IMR-90 (cell line): ENCODE results near the gene IL1RAPL1. TPM values are rescaled to one million over a fixed set of nuclear protein-coding genes. Genes with fewer than 3 reads are reported as not detected.
A peak's percentile ranks its signal among the peaks of the same experiment; 100 is the strongest.

ENCODE experiments used
- ATAC-seq: fragments of 200-7000 bp; cut with Tn5 transposase; 2 replicates; pipeline ENCODE4 v1.9.1; 2020; ENCODE audit warnings: low read depth, mild to moderate bottlenecking, moderate library complexity
- BruUV-seq: library from RNA; stranded (reverse); fragments of 400-500 nt; replicated peaks from 2 replicates; lab custom pipeline; 2021; lab: Mats Ljungman, UMichigan
- CTCF ChIA-PET: fragments of 300-600 bp; formaldehyde crosslinking; extraction: SDS; loops from one replicate; lab custom pipeline; 2021; ENCODE audit warnings: antibody characterized with exemption; lab: Yijun Ruan, JAX
- POLR2A ChIA-PET: fragments of 300-600 bp; sonication (Branson Sonifier 250); formaldehyde crosslinking; loops from one replicate; lab custom pipeline; 2022; ENCODE audit warnings: antibody characterized with exemption; ENCODE audit not compliant: unreplicated experiment; lab: Charles Lee
- DNase-seq: peaks from one replicate; pipeline ENCODE4 v3.0.0; 2013
- H2AFZ ChIP-seq: replicated peaks from 2 replicates; pipeline ENCODE3; 2013; ENCODE audit warnings: low read length, mild to moderate bottlenecking; ENCODE audit not compliant: poor library complexity
- H2AK5ac ChIP-seq: 2 replicates; pipeline ENCODE4 v1.6.1; 2013; ENCODE audit warnings: low read depth, low read length, inconsistent platforms
- H2AK9ac ChIP-seq: replicated peaks from 2 replicates; pipeline ENCODE3; 2013; ENCODE audit warnings: mild to moderate bottlenecking, low read depth, low read length, moderate library complexity; ENCODE audit not compliant: poor library complexity
- H2BK120ac ChIP-seq: 2 replicates; pipeline ENCODE4 v1.6.1; 2013; ENCODE audit warnings: low read depth, low read length, inconsistent platforms
- H2BK15ac ChIP-seq: 3 replicates; pipeline ENCODE4 v1.6.1; 2013; ENCODE audit warnings: low read depth, low read length, inconsistent platforms
- H2BK20ac ChIP-seq: 2 replicates; pipeline ENCODE4 v1.6.1; 2013; ENCODE audit warnings: low read depth, mild to moderate bottlenecking, inconsistent platforms, low read length, moderate library complexity
- H2BK5ac ChIP-seq: 2 replicates; pipeline ENCODE4 v1.6.1; 2013; ENCODE audit warnings: mild to moderate bottlenecking, low read depth, low read length, inconsistent platforms; ENCODE audit not compliant: poor library complexity, severe bottlenecking
- H3K14ac ChIP-seq: replicated peaks from 2 replicates; pipeline ENCODE4 v1.6.1; 2013; ENCODE audit warnings: low read depth, low read length, inconsistent platforms
- H3K18ac ChIP-seq: 2 replicates; pipeline ENCODE4 v1.6.1; 2013; ENCODE audit warnings: low read depth, low read length, control low read depth
- H3K23ac ChIP-seq: 2 replicates; pipeline ENCODE4 v1.6.1; 2013; ENCODE audit warnings: low read depth, low read length, inconsistent platforms
- H3K27ac ChIP-seq: 2 replicates; pipeline ENCODE4 v1.5.1; 2013; ENCODE audit warnings: mild to moderate bottlenecking, control low read depth, low read length; ENCODE audit not compliant: insufficient read depth
- H3K27me3 ChIP-seq: 2 replicates; pipeline ENCODE4 v1.6.1; 2013; ENCODE audit warnings: low read length; ENCODE audit not compliant: control insufficient read depth, insufficient read depth
- H3K36me3 ChIP-seq: 2 replicates; pipeline ENCODE4 v1.6.1; 2013; ENCODE audit warnings: low read length, mixed read lengths; ENCODE audit not compliant: control insufficient read depth, insufficient read depth
- H3K4ac ChIP-seq: 2 replicates; pipeline ENCODE4 v1.6.1; 2013; ENCODE audit warnings: low read depth, low read length, inconsistent platforms
- H3K4me1 ChIP-seq: 2 replicates; pipeline ENCODE4 v1.6.1; 2013; ENCODE audit warnings: low read length, mixed read lengths; ENCODE audit not compliant: control insufficient read depth, insufficient read depth
- H3K4me2 ChIP-seq: 2 replicates; pipeline ENCODE4 v1.6.1; 2013; ENCODE audit warnings: low read depth, mild to moderate bottlenecking, control low read depth, low read length, moderate library complexity
- H3K4me3 ChIP-seq: 2 replicates; pipeline ENCODE4 v1.5.1; 2013; ENCODE audit warnings: low read depth, mild to moderate bottlenecking, control low read depth, low read length, moderate library complexity; ENCODE audit not compliant: insufficient read depth
- H3K56ac ChIP-seq: 2 replicates; pipeline ENCODE4 v1.6.1; 2013; ENCODE audit warnings: low read length, inconsistent platforms; ENCODE audit not compliant: insufficient read depth; ENCODE audit errors: extremely low read depth
- H3K79me1 ChIP-seq, 2 experiments: 2 replicates each; pipeline ENCODE4 v1.6.1; 2013; ENCODE audit warnings: low read length in 2 of 2, inconsistent platforms in 1 of 2, low read depth in 1 of 2
- H3K9ac ChIP-seq: 2 replicates; pipeline ENCODE4 v1.6.1; 2013; ENCODE audit warnings: low read depth, low read length, control low read depth
- H3K9me1 ChIP-seq: 2 replicates; pipeline ENCODE4 v1.6.1; 2013; ENCODE audit warnings: low read length, inconsistent platforms; ENCODE audit not compliant: insufficient read depth
- H3K9me3 ChIP-seq: 2 replicates; pipeline ENCODE4 v1.6.1; 2013; ENCODE audit warnings: low read length; ENCODE audit not compliant: control insufficient read depth, insufficient read depth
- H4K20me1 ChIP-seq: 2 replicates; pipeline ENCODE4 v1.6.1; 2013; ENCODE audit warnings: low read length, inconsistent platforms; ENCODE audit not compliant: insufficient read depth
- H4K5ac ChIP-seq: 2 replicates; pipeline ENCODE4 v1.6.1; 2013; ENCODE audit warnings: mild to moderate bottlenecking, low read depth, low read length, control low read depth
- H4K8ac ChIP-seq, 2 experiments: 2 replicates each; pipeline ENCODE4 v1.6.1; 2013; ENCODE audit warnings: low read depth in 2 of 2, low read length in 2 of 2, control low read depth in 1 of 2, inconsistent platforms in 1 of 2
- H4K91ac ChIP-seq: 2 replicates; pipeline ENCODE4 v1.6.1; 2013; ENCODE audit warnings: low read depth, low read length, inconsistent platforms; ENCODE audit not compliant: insufficient read depth
- BHLHE40 ChIP-seq: fragments of 150-350 bp; IDR thresholded peaks from 2 replicates; pipeline ENCODE4 v1.6.1; 2016; ENCODE audit warnings: mild to moderate bottlenecking, low read depth, low read length
- CEBPB ChIP-seq: IDR thresholded peaks from 2 replicates; pipeline ENCODE4 v1.6.1; 2012; ENCODE audit warnings: low read depth, low read length, improper control_type of control experiment
- FOS ChIP-seq: fragments of 150-350 bp; IDR thresholded peaks from 2 replicates; pipeline ENCODE4 v1.6.1; 2016; ENCODE audit warnings: low read depth, low read length
- MAFK ChIP-seq: IDR thresholded peaks from 2 replicates; pipeline ENCODE4 v1.6.1; 2012; ENCODE audit warnings: low read depth, low read length, improper control_type of control experiment
- MAZ ChIP-seq: IDR thresholded peaks from 2 replicates; pipeline ENCODE4 v1.6.1; 2012; ENCODE audit warnings: low read depth, mild to moderate bottlenecking, low read length, improper control_type of control experiment, moderate library complexity, borderline replicate concordance
- MXI1 ChIP-seq: IDR thresholded peaks from 2 replicates; pipeline ENCODE4 v1.6.1; 2012; ENCODE audit warnings: low read depth, mild to moderate bottlenecking, low read length, moderate library complexity, borderline replicate concordance
- NFE2L2 ChIP-seq: fragments of 150-350 bp; IDR thresholded peaks from 2 replicates; pipeline ENCODE4 v1.6.1; 2016; ENCODE audit warnings: low read depth, mild to moderate bottlenecking, low read length
- RCOR1 ChIP-seq: IDR thresholded peaks from 2 replicates; pipeline ENCODE4 v1.6.1; 2012; ENCODE audit warnings: mild to moderate bottlenecking, low read length, improper control_type of control experiment; ENCODE audit not compliant: insufficient replicate concordance
- WGBS, 2 experiments: methylation state at CpG; one replicate each; pipeline versions ENCODE4 v1.1.5 to v1.1.7; 2013; ENCODE audit warnings: missing lambda C conversion rate in 2 of 2; ENCODE audit not compliant: insufficient read length in 1 of 2; ENCODE audit errors: extremely low coverage in 2 of 2; 5-methylcytosine and 5-hydroxymethylcytosine counted together
- dilution Hi-C: fragments of 300-500 bp; cut with HindIII; formaldehyde crosslinking; loops from one replicate; pipeline ENCODE4 v1.14.3; 2018; ENCODE audit warnings: low sequenced_read_pairs; ENCODE audit not compliant: unreplicated experiment
- in situ Hi-C: fragments of 300-500 bp; cut with MboI; formaldehyde crosslinking; loops from 3 replicates; pipeline ENCODE4 v1.14.3; 2019; ENCODE audit warnings: low sequenced_read_pairs, inconsistent platforms, mixed read lengths
- intact Hi-C: fragments of 100-400 bp; cut with micrococcal nuclease; formaldehyde crosslinking; loops from 2 replicates; pipeline ENCODE4 v1.10.0; 2022
- polyA plus RNA-seq, 3 experiments: library from polyadenylated mRNA; depleted of rRNA; stranded (reverse); fragments of >200 nt; gene quantifications; 2 replicates each; pipeline ENCODE4 v1.2.3, GENCODE V29; 2012; ENCODE audit warnings: low replicate concordance in 1 of 3
- total RNA-seq: library from RNA; depleted of rRNA; stranded (reverse); fragments of >200 nt; gene quantifications from 2 replicates; pipeline ENCODE4 v1.2.3, GENCODE V29; 2012
- TF ChIP-seq, protein P1 (sequence below): conservative IDR thresholded peaks from 2 replicates; pipeline ENCODE4 v1.5.1; 2012; ENCODE audit warnings: mild to moderate bottlenecking, low read depth, low read length, improper control_type of control experiment

Gene IL1RAPL1
- total and polyA plus RNA-seq, 2 of the 4 experiments (the other 2 are of a cell fraction), result 1.5 to 9.0 TPM

DNA sequence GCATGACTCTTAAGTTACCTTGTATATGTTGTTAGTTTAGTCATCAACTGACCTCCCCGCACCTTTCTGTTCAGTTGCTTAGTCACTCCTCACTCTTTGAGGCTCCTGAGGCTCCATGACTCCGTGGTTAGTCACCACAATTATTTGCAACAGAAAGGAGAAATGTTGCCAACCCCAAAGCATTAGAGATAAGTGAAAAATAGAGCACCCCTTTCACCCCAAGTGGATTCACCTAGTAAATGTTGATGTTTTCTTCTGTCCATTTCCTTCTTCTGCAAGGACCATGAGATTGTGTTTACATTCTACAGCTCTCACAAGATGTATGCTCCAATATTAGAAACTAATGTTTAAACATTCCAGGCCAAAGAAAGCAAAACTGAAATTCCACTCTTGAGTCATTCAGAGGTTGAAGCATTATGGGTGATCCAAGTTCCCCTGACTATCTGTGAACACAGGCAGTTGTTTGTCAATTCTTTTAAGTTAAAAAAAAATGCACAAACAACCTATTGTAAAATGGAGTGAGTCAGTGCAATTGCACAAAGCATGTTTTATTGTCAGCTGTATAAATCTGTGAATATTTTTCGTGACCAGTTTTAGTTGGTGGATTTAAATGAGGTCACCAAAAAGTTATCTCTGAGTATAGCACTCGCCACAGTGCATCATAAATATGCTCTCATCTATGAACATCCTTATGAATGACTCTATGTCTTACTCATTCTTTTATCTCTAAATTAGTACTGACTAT, 1075.7 kb downstream of the IL1RAPL1 start:
- Histone ChIP-seq H2AK9ac (no peak overlapping the region), H3K23ac (no peak overlapping the region), H3K4me3 (no peak overlapping the region), H4K5ac (no peak overlapping the region), H3K18ac (no peak overlapping the region), H4K91ac (no peak overlapping the region), H3K9ac (no peak overlapping the region), H3K4ac (no peak overlapping the region), H2BK5ac (peak overlapping the region; percentile 99), H2BK20ac (peak overlapping the region; percentile 28; the same call in 1 of the 2 replicates), H3K9me1 (peaks cover 2% of the 10 kb centered on the region), H3K4me1 (peaks cover 4% of the 10 kb centered on the region), H2AK5ac (no peak overlapping the region), H2AFZ (no peak overlapping the region), H2BK120ac (peak overlapping the region; percentile 21; the same call in 1 of the 2 replicates), H3K56ac (no peak overlapping the region), H4K20me1 (no peaks in the 10 kb centered on the region), H4K8ac (peak overlapping the region in 1 of 2 experiments; percentile 41; a peak in 1 of 4 replicates), H3K79me1 (peaks cover 0 to 6% of the 10 kb centered on the region in 2 experiments; a peak in 2 of 4 replicates), H3K27ac (peak overlapping the region; percentile 9; the same call in 1 of the 2 replicates), H3K36me3 (no peaks in the 10 kb centered on the region), H2BK15ac (no peak overlapping the region), H3K14ac (no peak overlapping the region), H3K4me2 (peak overlapping the region; percentile 67; the same call in 1 of the 2 replicates), H3K9me3 (no peaks in the 10 kb centered on the region), H3K27me3 (no peaks in the 10 kb centered on the region)
- DNase-seq (peak; percentile 98), ATAC-seq (peak; percentile 83)
- TF ChIP-seq FOS, result peak; percentile 97
- TF ChIP-seq NFE2L2, result peak; percentile 77; the same call in 1 of the 2 replicates
- TF ChIP-seq MAZ, result no peak
- TF ChIP-seq, protein P1, sequence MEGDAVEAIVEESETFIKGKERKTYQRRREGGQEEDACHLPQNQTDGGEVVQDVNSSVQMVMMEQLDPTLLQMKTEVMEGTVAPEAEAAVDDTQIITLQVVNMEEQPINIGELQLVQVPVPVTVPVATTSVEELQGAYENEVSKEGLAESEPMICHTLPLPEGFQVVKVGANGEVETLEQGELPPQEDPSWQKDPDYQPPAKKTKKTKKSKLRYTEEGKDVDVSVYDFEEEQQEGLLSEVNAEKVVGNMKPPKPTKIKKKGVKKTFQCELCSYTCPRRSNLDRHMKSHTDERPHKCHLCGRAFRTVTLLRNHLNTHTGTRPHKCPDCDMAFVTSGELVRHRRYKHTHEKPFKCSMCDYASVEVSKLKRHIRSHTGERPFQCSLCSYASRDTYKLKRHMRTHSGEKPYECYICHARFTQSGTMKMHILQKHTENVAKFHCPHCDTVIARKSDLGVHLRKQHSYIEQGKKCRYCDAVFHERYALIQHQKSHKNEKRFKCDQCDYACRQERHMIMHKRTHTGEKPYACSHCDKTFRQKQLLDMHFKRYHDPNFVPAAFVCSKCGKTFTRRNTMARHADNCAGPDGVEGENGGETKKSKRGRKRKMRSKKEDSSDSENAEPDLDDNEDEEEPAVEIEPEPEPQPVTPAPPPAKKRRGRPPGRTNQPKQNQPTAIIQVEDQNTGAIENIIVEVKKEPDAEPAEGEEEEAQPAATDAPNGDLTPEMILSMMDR, result no peak
- no peak for TF ChIP-seq RCOR1
- TF ChIP-seq CEBPB, result peak; percentile 86
- no peak for TF ChIP-seq MXI1
- TF ChIP-seq BHLHE40, result peak; percentile 47
- peak; percentile 15; the same call in 1 of the 2 replicates for TF ChIP-seq MAFK
- ChIA-PET CTCF (interaction anchor here (1.0 kb wide), 1 partner anchor 24 kb away, joined by 4 read pairs; no protein-coding TSS in a partner anchor), POLR2A (no interaction called here)
- WGBS, 2 experiments, result no CpG with 5 or more reads among the region's 4 CpGs
- dilution Hi-C loops (no loop called here), in situ Hi-C loops (no loop called here), intact Hi-C loops (no loop called here)
- no TSS peak for BruUV-seq
